Stimulated activated CD8-positive, alpha-beta memory T cell treated with anti-CD3 and anti-CD28 coated beads, Interleukin-4, amount 100 ng/mL, for 24 hours (primary cell): ENCODE measurements around the gene ARMC9.
"Not testable (repeated sequence)": the region's sequence is repeated elsewhere in the genome, so short reads cannot be mapped to it uniquely, and the experiment has no call there.

Experiments used
- DNase-seq: peaks from one replicate; pipeline ENCODE4 v3.0.0-alpha.2; 2020; ENCODE audit warnings: low read depth

Gene ARMC9

GRCh38 chr2:231244382-231245248 lies 46.2 kb downstream of the ARMC9 start:
- DNase-seq: no peak

- DNase-seq: no peak
Measured at GRCh38 chr2:231245249-231246094, 47.0 kb downstream of the ARMC9 start.

GRCh38 chr2:231246171-231246842 lies 47.9 kb downstream of the ARMC9 start:
- DNase-seq: no peak

DNA sequence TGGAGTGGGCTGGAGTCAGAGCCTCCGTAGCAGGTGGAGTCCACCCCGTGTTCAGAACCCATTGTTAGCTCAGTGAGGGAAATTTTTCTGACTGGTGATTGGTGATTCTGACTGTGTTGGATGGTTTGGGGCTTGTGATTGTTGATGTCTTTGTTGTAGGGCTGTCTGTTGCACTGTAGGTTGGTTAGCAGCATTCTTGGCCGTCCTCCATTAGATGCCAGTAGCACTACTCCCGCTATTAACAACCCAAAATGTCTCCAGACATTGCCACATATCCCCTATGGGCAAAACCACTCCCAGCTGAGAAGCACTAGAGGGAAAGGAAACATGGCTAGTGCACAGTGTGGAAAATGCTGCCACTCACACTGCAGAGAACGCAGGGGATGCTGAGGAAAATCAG lies 51.7 kb downstream of the ARMC9 start:
- DNase-seq: no peak

DNA sequence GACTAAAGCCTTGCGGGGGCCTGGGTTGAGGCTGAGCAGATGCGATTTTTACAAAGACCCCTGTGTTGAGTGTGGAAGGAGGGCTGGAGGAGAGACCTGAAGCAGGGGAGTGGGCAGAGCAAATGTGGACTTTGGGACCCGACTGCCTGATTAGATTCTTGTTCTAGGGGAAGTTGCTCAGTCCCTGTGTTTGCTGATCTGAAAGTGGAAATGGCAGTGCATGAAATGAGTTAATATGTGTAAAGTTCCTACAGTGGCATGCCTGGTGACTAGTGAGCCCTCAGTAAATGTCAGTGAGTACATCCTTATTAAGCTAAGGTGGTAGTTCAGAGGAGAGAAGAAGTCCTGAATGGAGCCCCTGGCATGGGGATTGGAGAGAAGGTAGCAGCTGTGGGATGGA lies 52.3 kb downstream of the ARMC9 start:
- DNase-seq: no peak

GRCh38 chr2:231253292-231253691 lies 54.9 kb downstream of the ARMC9 start:
- DNase-seq: not testable (repeated sequence)

DNA sequence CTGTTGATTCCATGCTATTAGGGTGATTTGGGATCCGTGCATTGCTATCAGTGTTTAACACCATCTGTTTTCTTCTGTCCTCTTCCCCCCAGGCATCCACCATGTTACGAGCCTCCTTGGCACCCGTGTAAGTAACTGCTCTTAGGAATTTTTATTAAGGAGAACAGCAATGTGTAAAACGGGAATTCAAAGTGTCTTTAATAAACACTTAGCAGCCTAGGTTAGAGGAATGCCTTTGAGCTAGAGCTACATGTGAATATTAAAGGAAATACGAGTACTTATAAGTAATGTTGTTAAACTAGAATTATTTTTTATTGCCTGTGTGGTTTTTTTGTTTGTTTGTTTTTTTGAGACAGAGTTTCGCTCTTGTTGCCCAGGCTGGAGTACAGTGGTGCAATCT lies 58.1 kb downstream of the ARMC9 start:
- DNase-seq: no peak

DNA sequence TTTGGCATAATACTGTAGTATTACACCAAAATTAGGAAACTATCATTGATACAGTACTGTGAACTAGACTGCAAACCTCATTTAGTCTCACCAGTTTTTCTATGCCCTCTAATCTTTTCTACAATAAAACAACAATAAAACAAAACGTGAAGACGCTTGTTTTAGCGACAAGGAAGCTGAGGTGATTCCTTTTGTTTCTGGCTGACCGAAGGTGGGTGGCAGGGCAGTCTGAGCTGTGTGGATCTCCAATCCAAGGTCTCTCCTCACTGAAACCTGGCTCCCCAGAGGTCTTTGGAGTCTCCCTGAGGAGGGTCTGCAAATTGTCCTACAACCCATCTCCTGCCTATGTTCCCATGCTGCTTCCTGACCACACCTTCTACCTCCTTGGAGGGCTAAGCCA lies 59.3 kb downstream of the ARMC9 start:
- DNase-seq: no peak

- no peak for DNase-seq
Measured at GRCh38 chr2:231258701-231259100, 60.3 kb downstream of the ARMC9 start.

- no peak for DNase-seq
Measured at GRCh38 chr2:231259104-231259503, 60.7 kb downstream of the ARMC9 start.

- DNase-seq: no peak
Measured at GRCh38 chr2:231260442-231261208, 62.2 kb downstream of the ARMC9 start.

DNA sequence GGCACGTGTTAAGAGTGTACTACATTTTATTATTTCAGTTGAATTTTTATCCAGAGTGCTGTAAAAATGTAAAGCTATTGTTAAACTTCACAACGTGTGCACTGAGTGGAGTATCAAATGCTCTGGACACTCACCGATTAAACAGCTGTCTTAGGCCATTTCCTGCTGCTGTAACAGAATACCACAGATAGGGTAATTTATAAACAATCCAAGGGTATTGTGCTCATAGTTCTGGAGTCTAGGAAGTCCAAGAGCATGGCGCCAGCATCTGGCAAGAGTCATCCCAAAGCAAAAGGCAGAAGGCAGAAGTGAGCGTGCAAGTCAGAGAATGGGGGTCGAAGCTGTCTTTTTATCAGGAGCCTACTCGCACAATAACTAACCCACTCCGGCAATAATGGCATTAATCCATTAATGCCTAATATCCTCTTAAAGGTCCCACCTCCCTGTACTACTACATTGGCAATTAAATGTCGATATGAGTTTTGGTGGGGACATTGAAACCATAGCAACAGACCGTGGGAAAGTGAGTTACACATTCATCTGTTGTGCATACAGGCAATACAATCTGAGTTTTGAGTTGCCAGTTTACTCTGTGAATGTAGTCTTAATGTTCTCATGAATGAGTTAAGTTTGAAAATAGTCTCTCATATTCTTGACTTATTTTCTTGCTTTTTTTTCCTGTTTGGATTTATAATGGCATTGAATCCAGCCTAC lies 64.8 kb downstream of the ARMC9 start:
- DNase-seq: no peak

GRCh38 chr2:231270221-231271114 lies 72.0 kb downstream of the ARMC9 start:
- DNase-seq: no peak

DNA sequence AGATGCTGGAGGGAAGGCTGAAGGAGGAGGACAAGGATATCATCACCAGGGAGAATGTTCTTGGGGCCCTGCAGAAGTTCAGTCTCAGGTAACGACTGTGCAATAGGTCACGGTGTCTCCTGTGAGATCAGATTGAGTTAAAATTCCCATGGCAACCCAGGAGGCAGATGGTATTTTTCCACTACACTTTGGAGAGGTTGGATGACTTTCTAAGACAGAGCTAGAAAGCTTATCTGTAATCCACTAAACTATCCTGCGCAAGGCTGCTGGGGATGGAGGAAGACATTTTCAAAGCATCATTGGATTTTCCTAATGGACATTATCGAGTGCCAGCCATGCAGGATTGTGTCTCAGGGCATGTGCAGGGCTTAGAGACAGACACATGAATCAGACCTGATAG lies 74.6 kb downstream of the ARMC9 start:
- DNase-seq: no peak

DNA sequence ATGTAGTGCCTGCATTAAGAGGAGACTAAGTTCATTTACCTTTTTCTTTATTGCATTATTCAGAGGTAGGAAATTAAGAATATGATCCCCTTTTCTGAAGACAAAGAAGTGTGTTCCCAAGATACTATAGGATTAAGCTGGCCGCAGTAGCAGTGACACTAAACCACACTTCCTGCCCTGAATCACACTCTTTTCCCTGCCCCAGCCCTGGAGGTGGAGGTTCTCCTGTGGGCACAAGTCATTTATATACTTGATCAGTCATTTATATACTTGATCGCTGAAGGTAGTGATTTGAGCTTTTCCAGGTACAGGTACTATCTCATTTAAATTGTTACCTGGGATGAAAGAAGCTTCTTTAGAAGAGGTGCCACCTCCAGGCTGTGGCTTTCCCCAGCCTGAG lies 78.6 kb downstream of the ARMC9 start:
- no peak for DNase-seq

DNA sequence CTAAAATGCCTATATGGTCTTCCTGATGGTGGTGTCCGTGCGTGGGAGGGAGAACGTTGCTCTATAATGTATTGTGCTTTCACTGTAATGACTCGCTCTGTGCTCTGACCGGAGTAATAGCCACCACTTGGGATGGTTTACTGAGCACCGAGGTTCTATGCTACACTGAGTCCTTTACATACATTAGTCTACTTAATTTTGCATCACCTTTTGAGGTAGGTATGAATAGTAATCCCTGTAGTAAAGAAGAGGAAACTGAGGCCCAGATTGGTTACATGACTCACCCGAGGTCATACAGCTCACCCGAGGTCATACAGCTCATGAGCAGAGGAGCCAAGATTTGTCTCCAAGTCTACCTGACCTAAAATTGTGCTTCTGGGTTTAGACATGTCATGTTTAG lies 79.5 kb downstream of the ARMC9 start:
- no peak for DNase-seq

DNA sequence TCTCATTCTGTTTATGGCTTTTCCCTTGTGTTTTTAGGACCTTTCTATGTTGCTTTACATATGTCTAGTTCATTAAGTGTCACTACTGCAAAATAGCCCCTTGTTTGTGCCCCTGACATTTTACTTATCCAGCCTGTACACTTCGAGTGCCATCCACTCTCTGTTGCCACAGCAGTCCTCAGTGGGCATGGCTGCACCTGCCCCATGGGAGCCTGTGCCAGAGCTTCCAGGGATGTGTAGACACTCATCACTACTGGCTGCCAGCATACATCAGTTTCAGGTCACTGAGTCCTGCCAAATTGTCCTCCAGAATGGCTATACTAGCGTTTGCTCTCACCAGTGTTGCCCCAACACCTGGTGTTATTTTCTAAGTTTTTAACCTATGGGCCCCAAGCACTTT lies 80.4 kb downstream of the ARMC9 start:
- no peak for DNase-seq

DNA sequence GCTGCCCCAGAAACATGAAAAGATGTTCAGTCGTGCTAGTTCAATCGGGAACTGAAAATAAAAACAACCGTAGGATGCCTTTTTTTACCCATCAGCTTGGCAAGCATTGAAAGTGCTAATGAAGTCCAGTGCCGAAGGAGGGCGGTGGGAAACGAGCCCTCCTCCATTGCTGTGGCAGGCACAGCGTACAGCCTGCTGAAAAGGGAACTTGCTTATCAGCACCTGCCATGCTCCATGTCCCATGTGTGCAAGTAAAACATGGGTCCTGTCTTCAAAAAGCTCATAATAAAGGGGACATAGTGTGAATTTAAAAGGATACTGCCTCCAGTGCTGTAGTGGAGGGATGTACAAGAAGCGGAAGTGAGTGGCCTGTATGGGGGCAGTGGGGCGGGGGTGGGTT lies 82.4 kb downstream of the ARMC9 start:
- no peak for DNase-seq

- DNase-seq: no peak
Measured at GRCh38 chr2:231284296-231284695, 85.9 kb downstream of the ARMC9 start.

DNA sequence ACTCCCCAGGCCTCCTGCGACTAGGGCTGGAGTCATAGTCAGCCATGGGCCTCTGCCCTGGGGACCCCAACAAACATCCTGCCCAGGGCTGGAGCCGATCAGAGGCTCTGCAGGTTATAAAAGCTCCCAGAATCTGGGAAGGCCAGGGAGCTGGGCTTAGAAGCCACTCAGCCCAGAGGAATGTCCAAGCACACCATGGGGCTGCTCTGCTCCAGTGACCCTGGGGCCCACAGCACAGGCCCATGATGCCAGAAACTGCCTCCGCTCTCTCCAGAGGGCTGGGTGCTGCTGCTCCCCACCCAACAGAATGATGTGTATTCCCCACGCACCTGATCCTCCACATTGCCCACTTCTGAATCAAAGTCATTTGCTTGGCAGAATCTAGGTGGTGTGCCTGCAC lies 88.5 kb downstream of the ARMC9 start:
- no peak for DNase-seq
